Measurements from ENCODE around the gene FAM174C.

The FAM174C gene

DNA sequence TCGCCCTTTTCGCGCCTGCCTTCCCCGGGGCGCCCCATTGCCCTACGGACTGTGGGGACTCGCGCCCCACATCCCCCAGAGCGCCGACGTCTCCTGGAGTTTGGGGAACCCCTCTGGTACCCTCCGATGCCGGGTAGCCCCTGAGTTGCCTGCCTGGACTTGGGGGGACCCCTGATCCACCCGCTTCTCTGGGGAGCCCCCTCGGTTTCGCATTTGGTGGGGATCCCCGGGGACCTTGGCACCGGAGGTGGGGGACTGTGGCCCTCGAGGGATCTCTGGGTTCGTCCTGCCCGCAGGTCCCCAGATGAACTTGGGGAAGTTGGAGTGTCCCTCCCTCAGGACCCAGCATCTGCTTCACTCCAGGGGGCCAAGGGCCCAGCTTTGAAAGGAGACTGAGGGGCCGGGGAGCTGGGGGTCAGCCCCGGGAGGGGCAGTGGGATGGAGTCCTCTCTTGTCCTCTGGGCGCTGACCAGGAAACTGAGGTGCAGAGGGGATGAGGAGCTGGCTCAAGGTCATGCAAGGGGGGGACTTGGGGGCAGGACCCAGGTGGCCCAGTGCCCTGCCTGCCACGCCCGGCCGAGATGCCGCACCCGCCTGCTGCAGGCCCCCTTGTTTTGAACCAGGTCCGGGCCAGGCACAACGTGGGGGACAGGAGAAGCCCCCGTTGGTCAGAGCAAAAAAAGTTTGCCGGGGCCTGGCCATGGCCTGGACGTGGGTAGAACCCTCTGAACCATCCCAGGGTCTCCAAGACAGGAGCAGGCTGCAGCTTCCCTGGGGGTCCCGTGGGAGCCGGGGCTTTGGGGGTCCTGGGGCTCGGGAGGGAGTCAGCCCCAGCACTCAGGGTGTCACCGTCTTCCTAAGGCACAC is 11.4 kb downstream of the FAM174C start:
- no peak for DNase-seq
- H2BK5ac ChIP-seq (ENCODE audit: low read depth, low read length, poor library complexity), result no peak overlapping the region
- no peaks in the 10 kb centered on the region for H3K36me3 ChIP-seq (ENCODE audit: control insufficient read depth in 1 of 2, insufficient read depth in 2 of 2, low read length in 2 of 2)
- no peaks in the 10 kb centered on the region for H3K79me1 ChIP-seq (ENCODE audit: low read length)
- peak overlapping the region; percentile 68 for H3K14ac ChIP-seq (ENCODE audit: low read length)
- H4K91ac ChIP-seq (ENCODE audit: low read depth, low read length), result peak overlapping the region; percentile 27
- no peaks in the 10 kb centered on the region for H3K79me2 ChIP-seq (ENCODE audit: control insufficient read depth, insufficient read depth, low read length, poor library complexity)
- no peaks in the 10 kb centered on the region for H3K9me3 ChIP-seq (ENCODE audit: insufficient read depth, low read depth, low read length)
- H2BK12ac ChIP-seq (ENCODE audit: low read length), result no peak overlapping the region
- peak overlapping the region; percentile 63 for H3K4me2 ChIP-seq (ENCODE audit: low read length)
- no peak overlapping the region for H3K27ac ChIP-seq (ENCODE audit: low read depth, low read length)
- no peak overlapping the region for H2BK120ac ChIP-seq (ENCODE audit: insufficient read depth, low read length, poor library complexity)
- peak overlapping the region; percentile 61 for H3K18ac ChIP-seq (ENCODE audit: low read length)
- H3K23ac ChIP-seq (ENCODE audit: low read length), result no peak overlapping the region
- peak overlapping the region; percentile 71 for H3K4me3 ChIP-seq (ENCODE audit: low read depth, low read length)
- peak overlapping the region; percentile 70 for H4K12ac ChIP-seq (ENCODE audit: low read depth, low read length)
- no peak overlapping the region for H3K9ac ChIP-seq (ENCODE audit: low read length)
- peaks cover 0 to 10% of the 10 kb centered on the region in 2 experiments for H3K4me1 ChIP-seq (ENCODE audit: control insufficient read depth in 1 of 2, insufficient read depth in 2 of 2, low read length in 2 of 2)
- peaks cover 7% of the 10 kb centered on the region for H3K27me3 ChIP-seq (ENCODE audit: insufficient read depth, low read length)
- H4K8ac ChIP-seq (ENCODE audit: low read depth, low read length), result peak overlapping the region; percentile 33
- no peak overlapping the region for H2AFZ ChIP-seq (ENCODE audit: insufficient read depth, low read length, poor library complexity)
- peak overlapping the region; percentile 21 for H3K4ac ChIP-seq (ENCODE audit: low read depth, low read length)
- WGBS (ENCODE audit: extremely low coverage, insufficient coverage, insufficient read length), result no CpG with 5 or more reads among the region's 38 CpGs
- peak overlapping the region; percentile 65 for H2AK5ac ChIP-seq (ENCODE audit: low read length)

DNA sequence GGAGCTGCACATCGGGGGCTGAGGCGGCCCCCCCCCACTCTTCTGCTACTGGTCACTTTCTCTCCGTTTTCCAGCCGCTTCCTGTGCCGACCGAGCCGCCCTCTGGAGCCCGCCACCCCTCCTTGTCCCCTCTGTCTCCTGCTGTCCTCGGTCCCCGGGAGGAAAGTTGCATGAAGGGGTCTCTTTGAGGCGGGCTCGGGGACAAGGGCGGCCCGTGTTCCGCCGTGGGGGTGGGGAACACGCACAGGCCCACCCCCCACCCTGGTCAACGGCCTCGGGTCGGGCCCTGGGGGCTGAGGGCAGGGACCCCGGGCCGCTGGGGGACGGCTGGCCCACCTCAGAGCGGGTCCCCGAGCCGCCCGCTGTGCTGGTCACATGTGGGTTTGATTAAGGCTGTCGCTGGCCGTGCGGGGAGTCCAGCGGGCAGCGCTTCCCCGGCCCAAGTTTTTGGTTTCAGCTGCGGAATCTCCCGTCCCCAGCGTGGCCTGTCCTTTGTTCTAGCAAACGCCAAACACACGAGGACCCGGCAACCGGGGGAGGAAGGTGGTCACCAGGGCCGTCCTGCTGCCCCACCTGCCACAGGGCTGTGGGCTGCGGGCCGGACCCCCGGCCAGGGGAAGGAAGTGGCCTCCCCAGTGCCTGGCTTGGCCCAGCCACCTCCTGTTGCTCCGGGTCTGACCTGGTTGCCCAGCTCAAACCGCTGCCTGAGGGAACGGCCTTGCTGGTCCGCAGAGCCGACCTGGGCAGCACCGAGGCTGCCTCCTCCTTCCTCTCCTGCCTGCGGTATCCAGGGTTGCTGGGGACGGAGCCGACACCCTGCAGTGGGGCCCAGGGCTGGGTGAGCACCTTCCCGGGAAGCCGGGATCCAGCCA is 12.3 kb downstream of the FAM174C start:
- Histone ChIP-seq H2AFZ (ENCODE audit: insufficient read depth, low read length, poor library complexity) (no peak overlapping the region), H3K27me3 (ENCODE audit: insufficient read depth, low read length) (peaks cover 7% of the 10 kb centered on the region), H3K27ac (ENCODE audit: low read depth, low read length) (no peak overlapping the region), H3K4me2 (ENCODE audit: low read length) (no peak overlapping the region), H4K12ac (ENCODE audit: low read depth, low read length) (no peak overlapping the region), H3K23ac (ENCODE audit: low read length) (no peak overlapping the region), H2BK5ac (ENCODE audit: low read depth, low read length, poor library complexity) (no peak overlapping the region), H3K79me2 (ENCODE audit: control insufficient read depth, insufficient read depth, low read length, poor library complexity) (no peaks in the 10 kb centered on the region), H4K8ac (ENCODE audit: low read depth, low read length) (no peak overlapping the region), H3K4me1 (ENCODE audit: control insufficient read depth in 1 of 2, insufficient read depth in 2 of 2, low read length in 2 of 2) (peaks cover 0 to 10% of the 10 kb centered on the region in 2 experiments), H3K18ac (ENCODE audit: low read length) (no peak overlapping the region), H3K9ac (ENCODE audit: low read length) (no peak overlapping the region), H3K14ac (ENCODE audit: low read length) (no peak overlapping the region), H3K4me3 (ENCODE audit: low read depth, low read length) (no peak overlapping the region), H3K36me3 (ENCODE audit: control insufficient read depth in 1 of 2, insufficient read depth in 2 of 2, low read length in 2 of 2) (no peaks in the 10 kb centered on the region), H4K91ac (ENCODE audit: low read depth, low read length) (no peak overlapping the region), H2AK5ac (ENCODE audit: low read length) (no peak overlapping the region), H2BK120ac (ENCODE audit: insufficient read depth, low read length, poor library complexity) (no peak overlapping the region), H3K79me1 (ENCODE audit: low read length) (no peaks in the 10 kb centered on the region), H2BK12ac (ENCODE audit: low read length) (no peak overlapping the region), H3K9me3 (ENCODE audit: insufficient read depth, low read depth, low read length) (no peaks in the 10 kb centered on the region), H3K4ac (ENCODE audit: low read depth, low read length) (no peak overlapping the region)
- peak in 1 of 2 donors; percentile 26 for DNase-seq
- no CpG with 5 or more reads among the region's 55 CpGs for WGBS (ENCODE audit: extremely low coverage, insufficient coverage, insufficient read length)

DNA sequence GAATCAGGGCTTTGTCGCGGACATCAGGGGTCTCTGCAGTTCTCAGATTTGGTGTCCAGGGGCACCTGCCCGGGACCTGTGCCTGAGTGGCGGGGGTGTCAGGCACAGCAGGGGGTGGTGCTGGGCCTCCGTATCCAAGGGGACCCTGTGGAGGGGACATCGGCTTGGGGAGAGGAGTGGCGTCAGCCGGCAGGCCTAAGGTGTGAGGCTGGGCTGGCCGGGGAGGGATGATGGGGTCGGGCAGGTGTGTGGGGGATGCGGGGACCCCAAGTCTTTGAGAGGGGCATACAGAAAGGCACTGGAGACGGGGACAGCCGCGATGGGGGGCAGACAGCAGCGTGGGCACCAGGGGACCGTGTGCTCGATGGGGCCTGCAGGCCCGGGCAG is 12.9 kb downstream of the FAM174C start:
- Histone ChIP-seq H3K18ac (ENCODE audit: low read length) (no peak overlapping the region), H3K27me3 (ENCODE audit: insufficient read depth, low read length) (peaks cover 7% of the 10 kb centered on the region), H3K4me2 (ENCODE audit: low read length) (no peak overlapping the region), H2AFZ (ENCODE audit: insufficient read depth, low read length, poor library complexity) (no peak overlapping the region), H3K79me2 (ENCODE audit: control insufficient read depth, insufficient read depth, low read length, poor library complexity) (no peaks in the 10 kb centered on the region), H3K79me1 (ENCODE audit: low read length) (no peaks in the 10 kb centered on the region), H3K4ac (ENCODE audit: low read depth, low read length) (no peak overlapping the region), H3K4me1 (ENCODE audit: control insufficient read depth in 1 of 2, insufficient read depth in 2 of 2, low read length in 2 of 2) (peaks cover 0 to 10% of the 10 kb centered on the region in 2 experiments), H3K9ac (ENCODE audit: low read length) (no peak overlapping the region), H3K14ac (ENCODE audit: low read length) (no peak overlapping the region), H2AK5ac (ENCODE audit: low read length) (no peak overlapping the region), H4K8ac (ENCODE audit: low read depth, low read length) (no peak overlapping the region), H2BK120ac (ENCODE audit: insufficient read depth, low read length, poor library complexity) (no peak overlapping the region), H4K12ac (ENCODE audit: low read depth, low read length) (no peak overlapping the region), H4K91ac (ENCODE audit: low read depth, low read length) (no peak overlapping the region), H3K27ac (ENCODE audit: low read depth, low read length) (no peak overlapping the region), H2BK12ac (ENCODE audit: low read length) (no peak overlapping the region), H3K23ac (ENCODE audit: low read length) (no peak overlapping the region), H3K4me3 (ENCODE audit: low read depth, low read length) (no peak overlapping the region), H2BK5ac (ENCODE audit: low read depth, low read length, poor library complexity) (no peak overlapping the region), H3K36me3 (ENCODE audit: control insufficient read depth in 1 of 2, insufficient read depth in 2 of 2, low read length in 2 of 2) (no peaks in the 10 kb centered on the region), H3K9me3 (ENCODE audit: insufficient read depth, low read depth, low read length) (no peaks in the 10 kb centered on the region)
- WGBS (ENCODE audit: extremely low coverage, insufficient coverage, insufficient read length), result no CpG with 5 or more reads among the region's 18 CpGs
- no peak for DNase-seq

DNA sequence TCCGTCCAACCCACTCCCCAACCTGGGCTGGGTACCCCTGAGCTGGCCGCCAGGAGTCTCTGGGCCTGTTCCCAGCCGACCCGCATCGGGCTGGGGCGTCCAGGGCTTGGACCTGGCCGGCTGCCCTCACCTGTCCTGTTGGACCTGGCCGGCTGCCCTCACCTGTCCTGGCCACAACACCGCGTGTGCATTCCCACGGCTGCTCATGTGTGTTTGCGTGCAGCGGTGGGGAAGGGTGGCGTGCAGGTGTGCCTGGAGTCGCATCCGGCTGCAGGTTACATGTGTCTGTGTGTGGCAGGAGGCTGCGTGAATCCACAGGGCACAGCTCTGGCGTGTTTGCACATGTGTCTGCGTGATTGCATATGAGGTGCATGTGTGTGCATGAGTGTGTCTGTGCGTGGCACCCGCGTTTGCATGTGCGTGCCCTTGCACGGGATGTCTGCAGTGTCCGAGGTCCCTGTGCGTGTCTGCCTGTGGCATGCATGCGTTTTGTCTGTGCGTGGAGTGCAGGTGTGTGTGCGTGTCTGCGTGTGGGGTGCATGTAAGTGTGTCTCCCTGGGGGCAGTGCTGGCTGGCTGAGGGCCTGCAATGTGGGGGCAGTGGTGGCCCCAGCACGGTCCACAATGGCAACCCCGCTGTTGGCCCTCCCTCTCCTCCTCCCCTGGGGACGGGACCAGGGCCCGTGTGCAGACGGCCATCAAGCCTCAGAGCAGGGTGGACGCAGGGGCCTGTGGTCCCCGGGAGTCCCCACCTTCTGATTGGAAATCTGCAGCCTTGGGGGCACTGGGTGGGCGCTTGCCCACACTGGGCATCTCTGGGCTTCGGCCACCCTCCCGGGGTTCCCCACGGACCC is 13.7 kb downstream of the FAM174C start:
- Histone ChIP-seq H2BK12ac (ENCODE audit: low read length) (no peak overlapping the region), H3K9me3 (ENCODE audit: insufficient read depth, low read depth, low read length) (no peaks in the 10 kb centered on the region), H3K14ac (ENCODE audit: low read length) (no peak overlapping the region)

More for the DNA sequence above, 13.7 kb downstream of the FAM174C start:
- no peak overlapping the region for H4K12ac ChIP-seq (ENCODE audit: low read depth, low read length)
- no peak overlapping the region for H2BK120ac ChIP-seq (ENCODE audit: insufficient read depth, low read length, poor library complexity)
- H4K91ac ChIP-seq (ENCODE audit: low read depth, low read length), result no peak overlapping the region
- WGBS (ENCODE audit: extremely low coverage, insufficient coverage, insufficient read length), result no CpG with 5 or more reads among the region's 41 CpGs
- H3K36me3 ChIP-seq (ENCODE audit: control insufficient read depth in 1 of 2, insufficient read depth in 2 of 2, low read length in 2 of 2), result no peaks in the 10 kb centered on the region
- no peak overlapping the region for H3K23ac ChIP-seq (ENCODE audit: low read length)
- H3K4me2 ChIP-seq (ENCODE audit: low read length), result no peak overlapping the region
- no peaks in the 10 kb centered on the region for H3K79me2 ChIP-seq (ENCODE audit: control insufficient read depth, insufficient read depth, low read length, poor library complexity)
- no peak overlapping the region for H2AFZ ChIP-seq (ENCODE audit: insufficient read depth, low read length, poor library complexity)
- H3K4ac ChIP-seq (ENCODE audit: low read depth, low read length), result no peak overlapping the region
- no peak overlapping the region for H3K18ac ChIP-seq (ENCODE audit: low read length)
- no peak overlapping the region for H3K4me3 ChIP-seq (ENCODE audit: low read depth, low read length)
- no peak overlapping the region for H3K9ac ChIP-seq (ENCODE audit: low read length)
- H3K27ac ChIP-seq (ENCODE audit: low read depth, low read length), result no peak overlapping the region
- no peak overlapping the region for H4K8ac ChIP-seq (ENCODE audit: low read depth, low read length)
- H2BK5ac ChIP-seq (ENCODE audit: low read depth, low read length, poor library complexity), result no peak overlapping the region
- H3K27me3 ChIP-seq (ENCODE audit: insufficient read depth, low read length), result peaks cover 7% of the 10 kb centered on the region
- no peak overlapping the region for H2AK5ac ChIP-seq (ENCODE audit: low read length)
- H3K4me1 ChIP-seq (ENCODE audit: control insufficient read depth in 1 of 2, insufficient read depth in 2 of 2, low read length in 2 of 2), result peaks cover 0 to 10% of the 10 kb centered on the region in 2 experiments
- peak in 1 of 2 donors; percentile 40 for DNase-seq
- H3K79me1 ChIP-seq (ENCODE audit: low read length), result no peaks in the 10 kb centered on the region

Measured in trophoblast cell (in vitro differentiated cells and primary cell).